IMR-90 (cell line): Measurements from ENCODE around the gene CHN2. TPM values are rescaled to one million over a fixed set of nuclear protein-coding genes. Genes with fewer than 3 reads are reported as not detected.

Experiments used
- ATAC-seq: fragments of 200-7000 bp; cut with Tn5 transposase; 2 replicates; pipeline ENCODE4 v1.9.1; 2020; ENCODE audit warnings: low read depth, mild to moderate bottlenecking, moderate library complexity
- BruUV-seq: library from RNA; stranded (reverse); fragments of 400-500 nt; replicated peaks from 2 replicates; lab custom pipeline; 2021; lab: Mats Ljungman, UMichigan
- CTCF ChIA-PET: fragments of 300-600 bp; formaldehyde crosslinking; extraction: SDS; loops from one replicate; lab custom pipeline; 2021; ENCODE audit warnings: antibody characterized with exemption; lab: Yijun Ruan, JAX
- POLR2A ChIA-PET: fragments of 300-600 bp; sonication (Branson Sonifier 250); formaldehyde crosslinking; loops from one replicate; lab custom pipeline; 2022; ENCODE audit warnings: antibody characterized with exemption; ENCODE audit not compliant: unreplicated experiment; lab: Charles Lee
- DNase-seq: peaks from one replicate; pipeline ENCODE4 v3.0.0; 2013
- H2AFZ ChIP-seq: replicated peaks from 2 replicates; pipeline ENCODE3; 2013; ENCODE audit warnings: low read length, mild to moderate bottlenecking; ENCODE audit not compliant: poor library complexity
- H2AK5ac ChIP-seq: 2 replicates; pipeline ENCODE4 v1.6.1; 2013; ENCODE audit warnings: low read depth, low read length, inconsistent platforms
- H2AK9ac ChIP-seq: replicated peaks from 2 replicates; pipeline ENCODE3; 2013; ENCODE audit warnings: mild to moderate bottlenecking, low read depth, low read length, moderate library complexity; ENCODE audit not compliant: poor library complexity
- H2BK120ac ChIP-seq: 2 replicates; pipeline ENCODE4 v1.6.1; 2013; ENCODE audit warnings: low read depth, low read length, inconsistent platforms
- H2BK15ac ChIP-seq: 3 replicates; pipeline ENCODE4 v1.6.1; 2013; ENCODE audit warnings: low read depth, low read length, inconsistent platforms
- H2BK20ac ChIP-seq: 2 replicates; pipeline ENCODE4 v1.6.1; 2013; ENCODE audit warnings: low read depth, mild to moderate bottlenecking, inconsistent platforms, low read length, moderate library complexity
- H2BK5ac ChIP-seq: 2 replicates; pipeline ENCODE4 v1.6.1; 2013; ENCODE audit warnings: mild to moderate bottlenecking, low read depth, low read length, inconsistent platforms; ENCODE audit not compliant: poor library complexity, severe bottlenecking
- H3K14ac ChIP-seq: replicated peaks from 2 replicates; pipeline ENCODE4 v1.6.1; 2013; ENCODE audit warnings: low read depth, low read length, inconsistent platforms
- H3K18ac ChIP-seq: 2 replicates; pipeline ENCODE4 v1.6.1; 2013; ENCODE audit warnings: low read depth, low read length, control low read depth
- H3K23ac ChIP-seq: 2 replicates; pipeline ENCODE4 v1.6.1; 2013; ENCODE audit warnings: low read depth, low read length, inconsistent platforms
- H3K27ac ChIP-seq: 2 replicates; pipeline ENCODE4 v1.5.1; 2013; ENCODE audit warnings: mild to moderate bottlenecking, control low read depth, low read length; ENCODE audit not compliant: insufficient read depth
- H3K27me3 ChIP-seq: 2 replicates; pipeline ENCODE4 v1.6.1; 2013; ENCODE audit warnings: low read length; ENCODE audit not compliant: control insufficient read depth, insufficient read depth
- H3K36me3 ChIP-seq: 2 replicates; pipeline ENCODE4 v1.6.1; 2013; ENCODE audit warnings: low read length, mixed read lengths; ENCODE audit not compliant: control insufficient read depth, insufficient read depth
- H3K4ac ChIP-seq: 2 replicates; pipeline ENCODE4 v1.6.1; 2013; ENCODE audit warnings: low read depth, low read length, inconsistent platforms
- H3K4me1 ChIP-seq: 2 replicates; pipeline ENCODE4 v1.6.1; 2013; ENCODE audit warnings: low read length, mixed read lengths; ENCODE audit not compliant: control insufficient read depth, insufficient read depth
- H3K4me2 ChIP-seq: 2 replicates; pipeline ENCODE4 v1.6.1; 2013; ENCODE audit warnings: low read depth, mild to moderate bottlenecking, control low read depth, low read length, moderate library complexity
- H3K4me3 ChIP-seq: 2 replicates; pipeline ENCODE4 v1.5.1; 2013; ENCODE audit warnings: low read depth, mild to moderate bottlenecking, control low read depth, low read length, moderate library complexity; ENCODE audit not compliant: insufficient read depth
- H3K56ac ChIP-seq: 2 replicates; pipeline ENCODE4 v1.6.1; 2013; ENCODE audit warnings: low read length, inconsistent platforms; ENCODE audit not compliant: insufficient read depth; ENCODE audit errors: extremely low read depth
- H3K79me1 ChIP-seq, 2 experiments: 2 replicates each; pipeline ENCODE4 v1.6.1; 2013; ENCODE audit warnings: low read length in 2 of 2, inconsistent platforms in 1 of 2, low read depth in 1 of 2
- H3K9ac ChIP-seq: 2 replicates; pipeline ENCODE4 v1.6.1; 2013; ENCODE audit warnings: low read depth, low read length, control low read depth
- H3K9me1 ChIP-seq: 2 replicates; pipeline ENCODE4 v1.6.1; 2013; ENCODE audit warnings: low read length, inconsistent platforms; ENCODE audit not compliant: insufficient read depth
- H3K9me3 ChIP-seq: 2 replicates; pipeline ENCODE4 v1.6.1; 2013; ENCODE audit warnings: low read length; ENCODE audit not compliant: control insufficient read depth, insufficient read depth
- H4K20me1 ChIP-seq: 2 replicates; pipeline ENCODE4 v1.6.1; 2013; ENCODE audit warnings: low read length, inconsistent platforms; ENCODE audit not compliant: insufficient read depth
- H4K5ac ChIP-seq: 2 replicates; pipeline ENCODE4 v1.6.1; 2013; ENCODE audit warnings: mild to moderate bottlenecking, low read depth, low read length, control low read depth
- H4K8ac ChIP-seq, 2 experiments: 2 replicates each; pipeline ENCODE4 v1.6.1; 2013; ENCODE audit warnings: low read depth in 2 of 2, low read length in 2 of 2, control low read depth in 1 of 2, inconsistent platforms in 1 of 2
- H4K91ac ChIP-seq: 2 replicates; pipeline ENCODE4 v1.6.1; 2013; ENCODE audit warnings: low read depth, low read length, inconsistent platforms; ENCODE audit not compliant: insufficient read depth
- CHD1 ChIP-seq: IDR thresholded peaks from 2 replicates; pipeline ENCODE4 v1.6.1; 2012; ENCODE audit warnings: low read depth, low read length, improper control_type of control experiment
- MXI1 ChIP-seq: IDR thresholded peaks from 2 replicates; pipeline ENCODE4 v1.6.1; 2012; ENCODE audit warnings: low read depth, mild to moderate bottlenecking, low read length, moderate library complexity, borderline replicate concordance
- NFE2L2 ChIP-seq: fragments of 150-350 bp; IDR thresholded peaks from 2 replicates; pipeline ENCODE4 v1.6.1; 2016; ENCODE audit warnings: low read depth, mild to moderate bottlenecking, low read length
- RFX5 ChIP-seq: IDR thresholded peaks from 2 replicates; pipeline ENCODE4 v1.8.0; 2012; ENCODE audit warnings: low read depth, mild to moderate bottlenecking, low read length, moderate library complexity
- WGBS, 2 experiments: methylation state at CpG; one replicate each; pipeline versions ENCODE4 v1.1.5 to v1.1.7; 2013; ENCODE audit warnings: missing lambda C conversion rate in 2 of 2; ENCODE audit not compliant: insufficient read length in 1 of 2; ENCODE audit errors: extremely low coverage in 2 of 2; 5-methylcytosine and 5-hydroxymethylcytosine counted together
- dilution Hi-C: fragments of 300-500 bp; cut with HindIII; formaldehyde crosslinking; loops from one replicate; pipeline ENCODE4 v1.14.3; 2018; ENCODE audit warnings: low sequenced_read_pairs; ENCODE audit not compliant: unreplicated experiment
- in situ Hi-C: fragments of 300-500 bp; cut with MboI; formaldehyde crosslinking; loops from 3 replicates; pipeline ENCODE4 v1.14.3; 2019; ENCODE audit warnings: low sequenced_read_pairs, inconsistent platforms, mixed read lengths
- intact Hi-C: fragments of 100-400 bp; cut with micrococcal nuclease; formaldehyde crosslinking; loops from 2 replicates; pipeline ENCODE4 v1.10.0; 2022
- polyA plus RNA-seq, 3 experiments: library from polyadenylated mRNA; depleted of rRNA; stranded (reverse); fragments of >200 nt; gene quantifications; 2 replicates each; pipeline ENCODE4 v1.2.3, GENCODE V29; 2012; ENCODE audit warnings: low replicate concordance in 1 of 3
- total RNA-seq: library from RNA; depleted of rRNA; stranded (reverse); fragments of >200 nt; gene quantifications from 2 replicates; pipeline ENCODE4 v1.2.3, GENCODE V29; 2012
- TF ChIP-seq, protein P1 (sequence below): conservative IDR thresholded peaks from 2 replicates; pipeline ENCODE4 v1.5.1; 2012; ENCODE audit warnings: mild to moderate bottlenecking, low read depth, low read length, improper control_type of control experiment

CHN2 gene
- total and polyA plus RNA-seq, 2 of the 4 experiments (the other 2 are of a cell fraction) = not detected

DNA sequence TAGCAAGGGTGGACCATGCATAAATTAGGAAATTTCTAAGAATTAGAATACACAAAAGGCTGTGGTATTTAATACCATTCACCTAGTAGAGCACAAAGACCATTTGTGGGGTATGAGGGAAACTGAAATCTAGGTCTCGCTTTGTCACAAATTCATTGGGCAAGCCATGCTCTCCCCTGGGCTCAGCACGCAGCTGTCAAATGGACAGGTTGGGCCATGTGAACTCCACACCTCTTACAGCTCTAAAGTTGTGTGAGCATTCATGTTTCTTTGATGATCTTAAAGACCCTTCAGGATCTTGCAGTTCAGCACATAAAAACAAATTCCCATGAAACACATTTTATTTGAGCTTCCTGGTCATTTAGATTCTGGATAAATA lies 121.3 kb downstream of the CHN2 start:
- ChIA-PET CTCF (no interaction called here), POLR2A (no interaction called here)
- no peak overlapping the region for H4K8ac ChIP-seq
- no peak overlapping the region for H4K5ac ChIP-seq
- H3K27ac ChIP-seq = no peak overlapping the region
- no peak for TF ChIP-seq CHD1
- no peak for TF ChIP-seq RFX5
- no peak for TF ChIP-seq MXI1
- TF ChIP-seq, protein P1, sequence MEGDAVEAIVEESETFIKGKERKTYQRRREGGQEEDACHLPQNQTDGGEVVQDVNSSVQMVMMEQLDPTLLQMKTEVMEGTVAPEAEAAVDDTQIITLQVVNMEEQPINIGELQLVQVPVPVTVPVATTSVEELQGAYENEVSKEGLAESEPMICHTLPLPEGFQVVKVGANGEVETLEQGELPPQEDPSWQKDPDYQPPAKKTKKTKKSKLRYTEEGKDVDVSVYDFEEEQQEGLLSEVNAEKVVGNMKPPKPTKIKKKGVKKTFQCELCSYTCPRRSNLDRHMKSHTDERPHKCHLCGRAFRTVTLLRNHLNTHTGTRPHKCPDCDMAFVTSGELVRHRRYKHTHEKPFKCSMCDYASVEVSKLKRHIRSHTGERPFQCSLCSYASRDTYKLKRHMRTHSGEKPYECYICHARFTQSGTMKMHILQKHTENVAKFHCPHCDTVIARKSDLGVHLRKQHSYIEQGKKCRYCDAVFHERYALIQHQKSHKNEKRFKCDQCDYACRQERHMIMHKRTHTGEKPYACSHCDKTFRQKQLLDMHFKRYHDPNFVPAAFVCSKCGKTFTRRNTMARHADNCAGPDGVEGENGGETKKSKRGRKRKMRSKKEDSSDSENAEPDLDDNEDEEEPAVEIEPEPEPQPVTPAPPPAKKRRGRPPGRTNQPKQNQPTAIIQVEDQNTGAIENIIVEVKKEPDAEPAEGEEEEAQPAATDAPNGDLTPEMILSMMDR = no peak
- TF ChIP-seq NFE2L2 = no peak
- dilution Hi-C loops = no loop called here
- H3K14ac ChIP-seq = no peak overlapping the region
- DNase-seq = no peak
- no peak overlapping the region for H3K4me3 ChIP-seq
- H3K9me1 ChIP-seq = no peaks in the 10 kb centered on the region
- no peaks in the 10 kb centered on the region for H4K20me1 ChIP-seq
- H3K9me3 ChIP-seq = no peaks in the 10 kb centered on the region
- no peak overlapping the region for H3K9ac ChIP-seq
- H4K91ac ChIP-seq = no peak overlapping the region
- in situ Hi-C loops = no loop called here
- H2AFZ ChIP-seq = no peak overlapping the region
- no peaks in the 10 kb centered on the region for H3K4me1 ChIP-seq
- no peak overlapping the region for H3K18ac ChIP-seq
- no peak overlapping the region for H3K4ac ChIP-seq
- H2BK20ac ChIP-seq = no peak overlapping the region
- WGBS, 2 experiments = no CpG with 5 or more reads among the region's 2 CpGs
- H3K27me3 ChIP-seq = no peaks in the 10 kb centered on the region
- H2AK9ac ChIP-seq = no peak overlapping the region
- no peak overlapping the region for H2AK5ac ChIP-seq
- no peak for ATAC-seq
- no peak overlapping the region for H3K4me2 ChIP-seq
- no peak overlapping the region for H2BK15ac ChIP-seq
- H3K36me3 ChIP-seq = no peaks in the 10 kb centered on the region
- H3K56ac ChIP-seq = no peak overlapping the region
- no peaks in the 10 kb centered on the region for H3K79me1 ChIP-seq
- H2BK5ac ChIP-seq = no peak overlapping the region
- no TSS peak for BruUV-seq
- no peak overlapping the region for H3K23ac ChIP-seq
- H2BK120ac ChIP-seq = no peak overlapping the region
- intact Hi-C loops = no loop called here
